NCI-H1092 treated with DMSO at 0.1 percent for 48 hours (cell line): Measurements from ENCODE around the gene LCE2D.
"Not testable (repeated sequence)": the region's sequence is repeated elsewhere in the genome, so short reads cannot be mapped to it uniquely, and the experiment has no call there.

ENCODE experiments used
- DNase-seq: peaks from one replicate; lab custom pipeline; 2025; lab: John Stamatoyannopoulos, UW

LCE2D gene

GRCh38 chr1:152663098-152663497 is at the start of gene LCE2D:
Gene LCE2D (plus strand): TSS chr1:152663380. CDS start chr1:152664106, 726 bp downstream.
- no peak for DNase-seq

GRCh38 chr1:152613511-152613910 is 49.7 kb upstream of the LCE2D start, which contains the start of gene LCE3B:
Gene LCE3B (plus strand): TSS chr1:152613811. CDS start chr1:152613811, 0 bp downstream.
- DNase-seq = no peak

GRCh38 chr1:152621993-152622392 is 41.2 kb upstream of the LCE2D start:
- no peak for DNase-seq

- no peak for DNase-seq
These were observed 40.4 kb upstream of the LCE2D start, which contains the start of gene LCE3A for GRCh38 chr1:152622803-152623202. Gene LCE3A (minus strand): TSS chr1:152623103. CDS start chr1:152623103, 0 bp downstream.

- no peak for DNase-seq
These were observed 39.9 kb upstream of the LCE2D start for GRCh38 chr1:152623203-152623844.

- no peak for DNase-seq
These were observed 36.4 kb upstream of the LCE2D start for GRCh38 chr1:152626744-152627143.

- no peak for DNase-seq
These were observed 32.6 kb upstream of the LCE2D start for GRCh38 chr1:152630596-152630995.

GRCh38 chr1:152640351-152640750 is 22.8 kb upstream of the LCE2D start:
- DNase-seq = no peak

GRCh38 chr1:152643945-152644344 is 19.2 kb upstream of the LCE2D start:
- no peak for DNase-seq

GRCh38 chr1:152645146-152645545 is 18.0 kb upstream of the LCE2D start:
- DNase-seq = no peak

GRCh38 chr1:152646656-152647055 is 16.5 kb upstream of the LCE2D start:
- DNase-seq = no peak

- DNase-seq = peak; percentile 30
These were observed 9.1 kb upstream of the LCE2D start for GRCh38 chr1:152654110-152654509.

GRCh38 chr1:152656459-152656858 is 6.7 kb upstream of the LCE2D start:
- no peak for DNase-seq

GRCh38 chr1:152657677-152658076 is 5.5 kb upstream of the LCE2D start:
- DNase-seq = no peak

GRCh38 chr1:152658649-152659048 is 4.5 kb upstream of the LCE2D start:
- DNase-seq = no peak

GRCh38 chr1:152666171-152666570 is 3.0 kb downstream of the LCE2D start:
- DNase-seq = not testable (repeated sequence)

GRCh38 chr1:152667648-152668047 is 4.5 kb downstream of the LCE2D start:
- DNase-seq = no peak

- no peak for DNase-seq
These were observed 9.8 kb downstream of the LCE2D start for GRCh38 chr1:152673016-152673415.

- DNase-seq = not testable (repeated sequence)
These were observed 11.8 kb downstream of the LCE2D start, which contains the start of gene LCE2C for GRCh38 chr1:152674983-152675382. Gene LCE2C (plus strand): TSS chr1:152675279. CDS start chr1:152676016, 737 bp downstream.

- DNase-seq = no peak
These were observed 16.3 kb downstream of the LCE2D start for GRCh38 chr1:152679459-152679858.

GRCh38 chr1:152681616-152682015 is 18.4 kb downstream of the LCE2D start:
- no peak for DNase-seq

- DNase-seq = no peak
These were observed 20.7 kb downstream of the LCE2D start for GRCh38 chr1:152683846-152684245.

- not testable (repeated sequence) for DNase-seq
These were observed 22.6 kb downstream of the LCE2D start, which contains the start of gene LCE2B for GRCh38 chr1:152685823-152686222. Gene LCE2B (plus strand): TSS chr1:152686123. CDS start chr1:152686844, 721 bp downstream.
